Measurements from ENCODE around the gene GAS6.

The GAS6 gene

GRCh38 chr13:113817860-113818691 lies 45.8 kb downstream of the GAS6 start:
- DNase-seq, result no peak

- peak; percentile 18 for DNase-seq
Observed at GRCh38 chr13:113816946-113817859, 46.7 kb downstream of the GAS6 start.

GRCh38 chr13:113816254-113816929 lies 47.5 kb downstream of the GAS6 start:
- no peak for DNase-seq

- DNase-seq, result no peak
Observed at GRCh38 chr13:113815151-113816058, 48.5 kb downstream of the GAS6 start.

- DNase-seq, result no peak
Observed at GRCh38 chr13:113814435-113814821, 49.4 kb downstream of the GAS6 start.

GRCh38 chr13:113813749-113814434 lies 50.0 kb downstream of the GAS6 start:
- no peak for DNase-seq

GRCh38 chr13:113813070-113813748 lies 50.7 kb downstream of the GAS6 start:
- DNase-seq, result no peak

GRCh38 chr13:113812178-113813040 lies 51.5 kb downstream of the GAS6 start:
- DNase-seq, result no peak

GRCh38 chr13:113811081-113811928 lies 52.6 kb downstream of the GAS6 start:
- DNase-seq, result no peak

GRCh38 chr13:113810640-113811039 lies 53.2 kb downstream of the GAS6 start:
- no peak for DNase-seq

GRCh38 chr13:113809934-113810333 lies 53.9 kb downstream of the GAS6 start:
- no peak for DNase-seq

GRCh38 chr13:113808058-113808834 lies 55.6 kb downstream of the GAS6 start:
- DNase-seq, result no peak

- DNase-seq, result no peak
Observed at GRCh38 chr13:113806526-113806925, 57.4 kb downstream of the GAS6 start.

- DNase-seq, result no peak
Observed at GRCh38 chr13:113806104-113806471, 57.8 kb downstream of the GAS6 start.

- DNase-seq, result no peak
Observed at GRCh38 chr13:113805431-113806103, 58.3 kb downstream of the GAS6 start.

- DNase-seq, result no peak
Observed at GRCh38 chr13:113804703-113805430, 59.0 kb downstream of the GAS6 start.
